Measurements from ENCODE around the gene TTC31.

TTC31 gene

DNA sequence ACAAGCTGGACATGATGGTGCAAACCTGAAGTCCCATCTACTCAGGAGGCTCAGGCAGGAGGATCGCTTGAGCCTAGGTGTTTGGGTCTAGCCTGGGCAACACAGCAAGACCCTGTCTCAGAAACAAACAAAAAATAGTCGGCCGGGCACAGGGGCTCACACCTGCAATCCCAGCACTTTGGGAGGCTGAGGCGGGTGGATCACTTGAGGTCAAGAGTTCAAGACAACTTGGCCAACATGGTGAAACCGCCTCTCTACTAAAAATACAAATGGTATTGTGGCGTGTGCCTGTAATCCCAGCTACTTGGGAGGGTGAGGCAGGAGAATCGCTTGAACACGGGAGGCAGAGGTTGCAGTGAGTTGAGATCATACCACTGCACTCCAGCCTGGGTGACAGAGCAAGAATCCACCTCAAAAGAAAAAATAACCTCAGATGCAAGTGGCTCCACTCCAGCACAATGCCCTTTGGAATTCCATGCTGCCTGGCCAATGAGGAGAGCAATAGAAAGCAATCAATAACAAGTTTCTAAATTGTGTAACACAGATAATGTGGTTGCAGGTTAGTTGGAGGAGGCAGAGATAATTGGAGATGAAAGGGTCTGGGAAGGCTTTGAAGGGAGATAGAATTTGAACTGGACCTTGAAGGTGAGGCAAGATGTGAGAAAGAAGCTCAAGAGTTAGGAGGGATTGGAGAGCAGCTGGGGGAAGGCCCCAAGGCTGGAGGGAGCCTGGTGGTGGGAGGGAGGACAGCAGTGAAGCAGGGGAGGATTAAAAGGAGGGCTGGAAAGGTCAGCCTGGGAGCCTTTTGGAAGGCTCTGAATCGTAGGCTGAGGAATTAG is 6.0 kb downstream of the TTC31 start:
- DNase-seq, result peak; percentile 92

GRCh38 chr2:74489906-74490305 is 7.0 kb downstream of the TTC31 start:
- no peak for DNase-seq

DNA sequence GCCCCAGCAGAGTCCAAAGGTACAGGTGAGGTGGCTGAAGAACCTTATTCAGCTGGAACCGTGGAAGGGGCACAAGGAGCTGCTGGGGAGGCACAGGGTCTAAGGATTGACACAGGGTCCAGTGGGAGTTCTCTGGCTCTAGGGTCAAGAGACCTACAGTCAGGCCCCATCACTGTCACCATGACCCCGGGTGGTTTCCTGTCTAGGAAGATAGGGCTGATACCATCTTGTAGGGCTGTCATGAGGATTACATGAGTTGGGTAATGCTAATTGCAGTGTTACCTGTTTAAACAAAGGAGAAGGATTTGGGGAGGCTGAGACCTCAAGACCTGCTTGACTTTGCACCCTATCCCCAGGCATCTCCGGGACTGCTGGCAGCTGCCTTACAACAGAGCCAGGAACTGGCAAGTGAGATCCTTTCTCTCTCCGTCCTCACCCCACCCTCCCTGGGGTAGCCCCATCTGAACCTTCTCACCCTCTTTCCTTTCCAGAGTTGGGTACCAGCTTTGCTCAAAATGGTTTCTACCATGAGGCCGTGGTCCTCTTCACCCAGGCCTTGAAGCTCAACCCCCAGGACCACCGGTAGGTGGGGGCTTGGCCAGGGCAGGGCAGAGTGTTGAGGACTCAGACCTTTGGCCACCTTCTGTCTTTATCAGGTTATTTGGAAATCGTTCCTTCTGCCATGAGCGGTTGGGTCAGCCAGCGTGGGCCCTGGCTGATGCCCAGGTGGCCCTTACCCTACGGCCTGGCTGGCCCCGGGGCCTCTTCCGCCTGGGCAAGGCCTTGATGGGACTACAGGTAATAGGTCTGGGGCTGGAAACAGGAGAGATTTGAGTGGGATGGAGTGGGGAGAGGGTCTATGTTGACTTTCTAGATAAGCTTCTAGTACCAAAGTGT is 9.0 kb downstream of the TTC31 start:
- no peak for DNase-seq

- no peak for DNase-seq
These were observed 10.7 kb downstream of the TTC31 start for GRCh38 chr2:74493546-74493945.

DNA sequence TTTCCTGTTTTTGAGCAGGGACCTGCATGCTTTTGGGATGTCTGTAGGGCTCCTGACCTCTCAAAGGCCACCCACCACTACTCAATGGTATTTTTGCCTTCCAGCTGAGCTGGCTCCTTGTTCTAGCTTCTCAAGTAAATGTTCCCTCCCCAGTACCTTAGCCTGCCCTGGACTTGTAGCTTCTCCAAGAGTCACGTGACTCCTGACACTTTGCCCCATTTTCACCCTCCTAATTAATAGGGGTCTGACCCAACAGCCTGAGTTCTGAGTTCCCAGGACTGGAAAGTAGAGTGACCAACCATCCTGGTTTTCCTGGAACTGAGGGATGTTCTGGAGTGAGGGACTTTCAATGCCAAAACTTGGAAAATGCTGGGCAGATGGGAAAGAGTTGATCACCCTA is 12.6 kb downstream of the TTC31 start:
- DNase-seq, result no peak

- DNase-seq, result no peak
These were observed 14.3 kb downstream of the TTC31 start for GRCh38 chr2:74496997-74497776.

DNA sequence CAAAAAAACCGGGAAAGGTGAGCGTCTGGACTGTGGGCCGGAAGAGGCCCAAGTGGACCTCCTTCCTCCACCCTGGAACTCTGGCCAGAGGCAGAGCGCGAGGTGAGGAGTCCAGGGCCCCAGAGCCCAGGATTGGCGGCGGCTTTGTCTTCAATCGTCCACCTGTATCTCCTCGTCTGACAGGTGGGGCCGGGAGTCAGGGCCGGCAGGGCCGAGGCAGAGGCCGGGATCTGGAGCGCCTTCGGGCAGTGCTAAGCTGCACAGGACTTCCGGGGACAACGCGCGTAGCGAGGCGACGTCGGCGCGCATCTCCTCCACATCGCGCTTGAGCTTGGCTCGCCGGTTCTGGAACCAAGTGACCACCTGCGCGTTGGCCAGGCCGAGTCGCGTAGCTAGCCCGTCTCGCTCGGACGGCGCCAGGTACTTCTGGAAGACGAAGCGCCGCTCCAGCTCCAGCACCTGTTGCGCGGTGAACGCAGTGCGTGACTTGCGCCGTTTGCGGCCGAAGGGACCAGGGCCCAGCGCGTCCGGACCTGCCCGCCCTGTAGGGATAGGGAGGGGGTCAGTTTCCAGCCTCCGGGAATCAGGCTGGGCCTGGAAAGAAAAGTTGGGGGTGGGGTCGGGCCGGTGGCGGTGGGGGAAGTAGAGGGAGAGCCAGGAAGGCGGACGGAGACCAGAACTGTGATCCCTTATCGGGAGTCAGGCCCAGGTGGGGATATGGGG is 15.1 kb downstream of the TTC31 start:
- DNase-seq, result no peak

DNA sequence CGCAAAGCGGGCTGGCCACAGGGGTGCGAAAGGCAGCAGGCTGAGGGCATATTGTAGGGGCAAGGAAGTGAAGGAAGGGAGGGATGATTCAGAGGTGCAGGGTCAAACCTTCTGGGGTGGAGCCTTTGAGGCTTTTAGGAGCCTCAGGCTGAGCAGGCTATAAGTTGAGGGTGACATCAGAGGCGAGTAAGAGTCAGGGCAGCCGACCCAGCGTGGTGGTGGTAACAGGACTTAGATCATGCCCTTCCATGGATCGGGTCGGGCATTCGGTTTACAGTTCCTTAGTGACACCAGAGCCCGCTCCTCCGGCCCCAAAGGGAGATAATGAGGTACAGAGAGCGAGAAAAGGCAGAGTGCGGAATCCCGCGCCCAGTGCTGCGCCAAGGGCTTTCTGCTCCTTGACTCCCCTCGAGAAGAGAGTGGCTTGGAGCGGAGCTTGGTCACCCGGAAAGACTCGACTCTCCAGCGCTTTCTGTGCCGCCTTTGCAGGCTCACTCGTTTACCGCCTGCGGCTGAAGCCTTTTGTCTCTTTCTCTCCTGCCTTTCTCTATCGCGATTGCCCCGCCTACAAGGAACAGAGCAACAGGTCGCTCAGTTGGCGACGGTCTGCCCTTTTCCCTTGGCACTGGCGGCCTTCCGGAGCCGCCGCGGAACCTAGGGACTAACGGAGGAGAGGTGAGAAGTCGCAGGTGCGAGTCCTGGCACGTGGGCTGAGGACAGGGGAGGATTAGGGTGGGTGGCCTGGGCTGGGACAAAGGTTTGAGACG is 15.8 kb downstream of the TTC31 start:
- DNase-seq, result no peak

GRCh38 chr2:74499267-74499939 is 16.5 kb downstream of the TTC31 start, which contains the start of gene LBX2:
TSS of gene LBX2 (minus strand) at chr2:74499603. CDS start at chr2:74499537, 66 bp downstream.
- no peak for DNase-seq

GRCh38 chr2:74499940-74500577 is 17.2 kb downstream of the TTC31 start:
- DNase-seq, result no peak

- DNase-seq, result no peak
These were observed 17.7 kb downstream of the TTC31 start for GRCh38 chr2:74500578-74500946.

DNA sequence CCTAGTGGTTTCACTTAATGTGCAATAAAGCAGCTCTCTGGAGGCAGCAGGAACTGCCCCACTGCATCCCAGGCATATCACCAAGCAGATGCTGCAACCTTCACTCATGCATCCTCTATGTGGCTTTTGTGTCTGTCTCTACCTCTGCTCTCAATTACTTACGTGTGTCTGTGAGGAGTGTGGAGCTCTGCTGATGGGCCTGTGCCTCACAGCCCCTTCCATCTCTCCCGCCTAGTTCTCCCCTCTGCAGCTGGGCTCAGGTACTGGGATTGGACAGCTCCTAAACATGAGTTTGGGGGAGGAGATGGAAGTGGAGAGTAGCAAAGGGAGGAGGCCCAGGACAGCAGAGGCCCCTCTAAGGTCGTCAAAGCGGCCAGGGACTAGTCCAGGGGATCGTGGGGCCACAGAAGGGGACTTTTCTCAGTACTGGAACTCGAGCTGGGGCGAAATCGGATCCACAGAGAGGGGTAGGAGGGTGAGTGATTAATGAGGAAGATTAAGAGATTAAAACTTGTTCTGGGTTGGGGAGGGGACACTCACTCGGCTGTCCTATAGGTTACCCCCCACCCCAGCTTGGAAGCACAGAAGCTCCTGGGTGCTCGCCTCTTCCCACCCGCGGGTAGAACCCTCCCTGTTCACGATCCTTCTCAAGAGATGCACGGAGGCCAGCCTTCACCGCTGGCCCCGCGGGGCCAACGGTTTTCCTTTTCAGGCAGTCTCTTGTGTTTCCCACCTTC is 18.6 kb downstream of the TTC31 start:
- DNase-seq, result peak; percentile 95

DNA sequence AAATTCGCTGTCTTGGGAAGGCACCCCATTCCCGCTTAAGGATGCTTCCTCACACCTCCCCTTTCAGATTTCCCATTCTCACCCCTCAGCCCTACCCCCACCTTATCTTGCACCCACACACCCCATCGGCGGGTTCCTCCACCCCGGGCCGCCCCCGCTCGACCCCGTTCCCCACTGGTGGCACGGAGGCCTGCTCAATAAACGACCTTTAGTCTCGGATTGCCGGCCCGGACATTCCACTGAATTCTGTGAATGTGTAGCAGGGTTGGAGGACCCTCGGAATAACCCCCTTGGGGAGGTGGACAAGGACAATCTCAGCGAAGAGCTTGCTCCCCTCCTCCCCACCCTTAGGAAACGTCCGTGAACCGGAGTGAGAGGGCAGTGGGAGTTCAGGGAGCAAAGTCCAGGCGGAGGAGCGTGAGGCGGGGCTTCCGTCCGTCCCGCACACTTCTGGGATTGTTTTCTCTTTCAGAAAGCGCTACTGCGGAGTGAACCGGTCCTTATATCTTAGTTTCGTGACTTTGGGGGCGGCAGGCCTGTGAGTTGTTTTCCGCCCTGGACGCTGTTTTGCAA is 19.4 kb downstream of the TTC31 start:
- no peak for DNase-seq

- DNase-seq, result peak; percentile 77
These were observed 20.0 kb downstream of the TTC31 start for GRCh38 chr2:74502720-74503505.

GRCh38 chr2:74503506-74504475 is 20.9 kb downstream of the TTC31 start:
- DNase-seq, result no peak

DNA sequence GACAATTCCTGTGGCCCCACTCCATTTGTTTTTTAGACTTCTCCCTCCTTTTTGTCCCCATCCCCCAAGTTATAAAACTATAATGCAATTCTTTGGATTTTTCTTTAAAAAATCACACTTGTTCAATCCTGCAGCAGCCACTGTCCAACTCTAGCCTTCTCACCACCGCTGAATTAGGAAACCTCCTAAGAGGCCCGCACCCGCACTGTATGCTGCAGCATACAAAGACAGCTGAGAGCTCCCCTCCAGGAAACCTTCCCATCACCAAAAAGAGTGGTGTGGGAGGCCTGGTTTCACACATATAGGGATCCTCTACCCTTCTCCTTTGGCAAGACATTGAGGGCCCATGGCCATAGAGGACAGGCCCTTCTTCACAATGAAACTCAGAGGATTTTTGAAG is 21.7 kb downstream of the TTC31 start:
- no peak for DNase-seq

Data from NCI-H82 (cell line).